Fibroblast of skin of abdomen (primary cell): ENCODE results near the gene LRRC3B.

Source experiments
- DNase-seq: peaks from one replicate; pipeline ENCODE4 v3.0.0-alpha.2; 2013

The LRRC3B gene

DNA sequence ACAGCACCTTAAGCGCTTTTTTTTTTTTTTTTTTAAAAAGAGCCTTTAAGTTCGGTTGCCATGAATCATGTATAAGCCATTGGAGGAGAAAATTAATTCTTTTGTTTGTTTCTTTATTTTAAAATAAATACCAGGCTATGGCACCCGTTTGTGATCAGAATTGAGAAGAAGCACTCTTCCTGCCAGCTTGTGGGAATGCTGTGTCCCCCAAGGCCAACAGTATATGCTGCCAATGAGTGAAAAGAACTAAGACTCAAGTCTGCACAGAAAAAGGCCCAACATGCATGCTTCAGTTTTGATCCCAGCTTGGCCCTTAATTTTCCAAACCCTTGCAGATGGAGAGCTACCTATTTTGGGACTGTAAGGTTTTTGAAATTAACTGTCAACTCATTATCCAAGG is 90.5 kb downstream of the LRRC3B start:
- no peak for DNase-seq

DNA sequence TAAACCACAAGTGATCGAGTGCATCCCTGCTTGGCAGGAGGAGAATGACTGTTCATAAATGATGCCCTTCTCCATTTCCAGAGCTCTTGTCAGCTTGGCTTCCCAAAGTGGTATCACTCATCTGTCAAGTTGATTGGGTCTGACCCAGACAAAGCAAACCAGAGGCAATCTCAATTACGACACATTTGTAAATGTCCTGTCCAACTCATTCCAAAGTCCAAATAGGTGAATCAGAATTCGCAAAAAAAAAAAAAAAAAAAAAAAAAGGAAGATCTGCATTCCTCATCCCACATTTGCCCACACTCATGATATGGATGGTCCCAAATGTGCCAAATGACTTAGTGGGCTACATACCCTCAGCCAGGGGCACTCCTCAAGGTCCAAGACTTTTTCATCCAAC is 91.9 kb downstream of the LRRC3B start:
- DNase-seq: no peak

DNA sequence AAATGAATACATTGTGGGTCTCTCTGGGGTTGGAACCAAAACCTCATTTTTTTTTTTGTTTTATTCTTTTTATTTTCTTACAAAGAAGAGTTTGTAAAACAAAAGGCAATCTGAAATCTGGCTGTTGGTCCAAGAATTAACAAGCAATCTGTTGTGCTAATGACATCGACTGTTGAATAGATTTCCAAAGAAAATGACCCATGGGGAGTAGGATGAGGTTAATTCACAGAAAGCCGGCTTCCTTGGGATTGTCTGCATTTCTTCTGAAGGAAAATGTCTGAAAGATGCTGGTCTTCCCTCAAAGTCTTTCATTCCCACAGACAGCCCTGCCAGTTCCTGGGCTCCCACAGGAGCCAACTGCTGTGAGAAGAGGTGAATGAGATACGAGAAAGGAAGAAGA is 92.9 kb downstream of the LRRC3B start:
- DNase-seq: no peak

DNA sequence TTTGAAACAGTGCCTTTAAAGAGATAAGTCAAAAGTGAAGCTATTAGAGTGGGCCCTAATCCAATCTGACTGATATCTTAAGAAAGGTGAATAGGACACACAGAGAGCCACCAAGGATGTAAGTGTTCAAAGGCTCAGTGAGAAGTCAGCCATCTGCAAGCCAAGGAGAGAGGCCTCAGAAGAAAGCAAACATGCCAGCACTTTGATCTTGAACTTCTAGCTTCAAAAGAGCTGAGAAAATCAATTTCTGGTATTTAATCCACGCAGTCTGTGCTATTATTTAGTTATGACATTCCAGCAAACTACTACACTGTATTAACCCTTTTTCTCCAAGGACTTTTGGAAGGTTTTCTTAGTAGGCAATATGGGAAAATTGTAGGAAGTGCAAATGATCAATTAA is 95.7 kb downstream of the LRRC3B start:
- DNase-seq: no peak

DNA sequence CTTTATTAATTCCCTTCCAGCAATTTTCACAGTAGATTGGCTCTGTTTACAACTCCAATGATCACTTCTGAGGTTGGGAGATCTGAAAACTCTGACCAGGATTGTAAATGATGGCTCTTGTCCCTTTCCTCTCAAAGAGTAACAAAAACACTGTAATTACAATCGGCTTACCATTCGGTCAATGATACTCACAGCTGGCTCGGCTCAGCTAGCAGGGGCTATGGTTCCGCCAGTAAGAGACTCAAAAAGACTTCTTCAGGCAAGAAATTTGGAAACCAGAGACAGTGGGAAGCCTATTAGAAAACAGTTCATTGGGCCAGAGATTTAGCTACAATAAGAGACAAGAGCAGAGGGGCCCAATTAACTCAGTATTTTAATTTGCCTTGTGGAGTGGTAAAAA is 96.6 kb downstream of the LRRC3B start:
- DNase-seq: no peak

DNA sequence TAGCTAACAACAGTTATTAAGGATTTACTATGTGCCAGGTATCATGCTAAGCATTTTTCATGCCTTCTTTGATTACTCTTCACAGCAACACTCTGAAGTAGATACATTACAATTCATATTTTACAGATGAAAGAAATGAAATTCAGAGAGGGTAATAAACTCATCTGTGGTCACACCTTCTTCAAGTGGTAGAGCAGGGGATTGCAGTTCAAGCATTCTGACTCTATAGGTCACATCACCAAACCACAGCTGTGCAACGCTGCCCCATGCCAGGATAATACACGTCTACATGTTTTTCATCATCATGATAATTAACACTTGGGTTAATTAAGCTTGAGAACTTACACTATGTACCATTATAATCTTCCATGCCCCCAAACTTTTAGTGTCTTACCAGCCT is 98.5 kb downstream of the LRRC3B start:
- DNase-seq: no peak

DNA sequence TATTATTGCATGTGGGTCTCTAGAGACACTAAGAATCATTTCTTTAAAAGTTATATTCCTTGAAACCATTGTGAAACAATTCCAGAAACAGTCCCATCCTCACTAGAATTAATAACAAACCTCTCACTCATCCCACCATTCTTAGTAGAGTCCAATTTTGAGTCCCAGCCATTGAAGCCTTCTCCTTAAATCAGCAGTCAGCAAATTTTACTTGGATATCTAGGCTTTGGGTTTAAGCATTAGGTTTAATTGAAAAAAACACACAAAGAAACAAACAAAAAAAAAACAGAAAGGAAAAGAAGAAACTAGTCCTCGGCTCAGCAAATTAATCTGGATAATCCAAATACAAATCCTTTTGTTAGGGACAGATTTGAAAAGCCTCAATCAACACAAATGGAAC is 109.3 kb downstream of the LRRC3B start:
- no peak for DNase-seq

DNA sequence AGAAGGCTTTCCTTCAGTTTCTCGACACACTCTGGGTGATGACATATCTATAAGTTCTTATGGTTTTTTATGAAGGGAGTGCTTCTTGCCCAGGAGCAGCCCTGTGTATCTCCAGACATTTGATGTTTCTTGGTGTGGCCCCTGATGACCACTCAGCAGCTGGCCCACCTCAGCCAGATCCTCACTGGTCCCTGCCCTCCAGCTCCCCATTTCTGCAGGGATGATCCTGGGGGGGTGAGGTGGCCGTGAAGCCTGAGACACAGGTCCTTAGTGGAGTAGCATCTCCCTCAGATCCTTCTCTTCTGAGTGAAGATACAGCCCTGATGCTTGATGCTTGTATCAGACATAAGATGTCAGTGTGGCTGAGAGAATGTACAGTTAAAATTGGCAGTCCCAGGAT is 127.7 kb downstream of the LRRC3B start:
- no peak for DNase-seq

DNA sequence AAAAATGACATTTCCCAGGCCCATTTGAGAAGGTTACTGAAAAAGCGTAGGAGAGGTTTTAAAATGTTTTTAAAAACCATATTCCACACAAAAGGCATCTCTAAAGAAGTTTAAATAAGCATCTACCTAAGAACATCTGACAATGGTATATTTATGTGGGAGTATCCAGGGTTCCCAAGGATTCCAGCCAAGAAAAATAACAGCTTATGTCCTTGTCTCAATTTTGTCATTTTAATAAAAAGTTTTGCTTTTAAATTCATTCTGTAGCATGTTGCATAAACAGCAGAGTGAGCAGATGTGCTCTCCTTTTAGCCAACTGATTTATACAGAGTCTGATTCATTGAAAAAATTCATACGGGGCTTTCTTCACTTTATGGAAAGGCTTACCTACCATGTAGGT is 129.9 kb downstream of the LRRC3B start:
- DNase-seq: no peak

DNA sequence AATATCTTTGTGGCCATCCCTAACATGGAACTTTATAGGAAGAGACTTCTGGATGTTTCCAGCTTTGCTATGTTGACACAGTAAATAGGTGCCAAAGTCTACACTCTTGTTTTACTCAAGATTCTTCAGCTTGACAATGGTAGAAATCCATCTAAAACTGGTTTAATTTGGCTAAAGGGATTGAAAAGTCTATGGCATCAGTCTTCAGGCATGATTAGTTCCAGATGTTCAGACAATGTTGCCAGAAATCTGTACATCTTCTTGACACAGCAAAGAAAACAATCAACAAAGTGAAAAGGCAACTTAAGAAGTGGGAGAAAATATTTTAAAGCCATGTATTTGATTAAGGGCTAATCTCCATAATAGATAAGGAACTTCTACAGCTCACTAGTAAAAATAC is 130.5 kb downstream of the LRRC3B start:
- no peak for DNase-seq

DNA sequence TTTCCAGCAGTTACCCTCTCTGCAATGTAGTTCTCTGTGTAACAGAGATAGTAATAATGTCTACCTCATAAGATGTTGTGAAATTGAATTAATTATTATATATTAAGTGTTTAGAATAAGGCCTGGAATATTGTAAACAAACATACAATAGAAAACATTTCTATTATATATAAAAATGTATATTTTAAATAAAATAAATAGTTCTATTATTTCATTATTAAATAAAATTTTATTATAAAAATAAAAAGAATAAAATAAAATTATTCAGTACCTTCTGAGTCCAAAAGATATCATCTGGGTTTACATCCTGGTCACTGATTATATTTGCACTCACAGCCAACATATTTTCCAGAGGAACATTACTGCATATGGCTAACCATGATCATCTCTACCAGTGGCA is 135.4 kb downstream of the LRRC3B start:
- no peak for DNase-seq
